ENCODE data around the gene EID2.

Gene EID2

GRCh38 chr19:39494661-39495060 lies 45.3 kb downstream of the EID2 start:
- no peak for DNase-seq (ENCODE audit: low spot score)
- TF ChIP-seq CTCF (IDR thresholded peaks at IDR 0.05; ENCODE audit: borderline replicate concordance, control extremely low read depth, extremely low read depth, insufficient read depth, missing control alignments), result no peak
- in situ Hi-C loops (cut with MboI; ENCODE audit: low sequenced_read_pairs, unreplicated experiment), result no loop called here

- DNase-seq (ENCODE audit: low spot score), result no peak
- no peak for TF ChIP-seq CTCF (IDR thresholded peaks at IDR 0.05; ENCODE audit: borderline replicate concordance, control extremely low read depth, extremely low read depth, insufficient read depth, missing control alignments)
- in situ Hi-C loops (cut with MboI; ENCODE audit: low sequenced_read_pairs, unreplicated experiment), result no loop called here
Measured at GRCh38 chr19:39492788-39493187, 47.2 kb downstream of the EID2 start.

GRCh38 chr19:39492225-39492624 lies 47.7 kb downstream of the EID2 start:
- no peak for TF ChIP-seq CTCF (IDR thresholded peaks at IDR 0.05; ENCODE audit: borderline replicate concordance, control extremely low read depth, extremely low read depth, insufficient read depth, missing control alignments)
- no peak for DNase-seq (ENCODE audit: low spot score)
- in situ Hi-C loops (cut with MboI; ENCODE audit: low sequenced_read_pairs, unreplicated experiment), result no loop called here

- in situ Hi-C loops (cut with MboI; ENCODE audit: low sequenced_read_pairs, unreplicated experiment), result no loop called here
- no peak for TF ChIP-seq CTCF (IDR thresholded peaks at IDR 0.05; ENCODE audit: borderline replicate concordance, control extremely low read depth, extremely low read depth, insufficient read depth, missing control alignments)
- DNase-seq (ENCODE audit: low spot score), result no peak
Measured at GRCh38 chr19:39489756-39490155, 50.2 kb downstream of the EID2 start.
